Measurements from ENCODE around the gene STK32B. TPM values are rescaled to one million over a fixed set of nuclear protein-coding genes. Genes with fewer than 3 reads are reported as not detected.

STK32B gene
- total and polyA plus RNA-seq, 2 of the 8 experiments (the other 6 are each of a cell fraction or from before 2014, with no cell fraction given), result 2.3 to 2.5 TPM

DNA sequence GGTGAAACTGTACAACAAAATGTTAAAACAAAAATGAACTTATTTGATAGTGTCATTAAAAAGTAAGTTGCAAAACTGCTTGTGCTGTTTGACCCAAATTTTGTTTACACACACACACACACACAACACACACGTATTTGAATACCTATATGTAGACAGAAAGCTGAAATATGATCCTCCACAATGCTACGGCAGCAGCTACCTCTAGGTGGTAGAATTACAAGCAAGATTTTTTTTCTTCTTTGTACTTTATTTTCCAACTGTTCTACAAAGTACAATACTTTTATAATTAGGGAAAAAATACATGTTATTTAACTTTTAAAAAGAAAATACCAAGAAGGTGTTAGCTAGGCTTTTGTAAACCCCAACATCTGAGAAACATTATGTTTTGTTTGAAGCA lies 33.2 kb upstream of the STK32B start:
- Histone ChIP-seq H3K18ac (ENCODE audit: extremely low read depth, low read length) (no peak overlapping the region), H3K23ac (ENCODE audit: insufficient read length) (no peak overlapping the region), H2AK5ac (ENCODE audit: low read depth, low read length) (no peak overlapping the region), H3K4ac (replicated peaks; ENCODE audit: insufficient read length, low read depth, low read length) (no peak overlapping the region), H4K5ac (ENCODE audit: insufficient read length, low read depth, low read length) (no peak overlapping the region), H2BK5ac (ENCODE audit: low read depth, low read length) (no peak overlapping the region), H3K4me2 (ENCODE audit: insufficient read depth in 1 of 2, low read depth in 2 of 2, low read length in 2 of 2) (peak overlapping the region in 1 of 2 experiments; percentile 64; a peak in 1 of 4 replicates), H3K23me2 (ENCODE audit: low read depth, low read length) (no peaks in the 10 kb centered on the region; the same call in none of the 2 replicates), H2BK12ac (ENCODE audit: low read depth, low read length) (no peak overlapping the region), H3K27me3 (replicated peaks in 1 of 4; ENCODE audit: control insufficient read depth in 3 of 4, extremely low read depth in 1 of 4, insufficient read depth in 3 of 4, low read length in 3 of 4) (peaks cover 0 to 3% (median 0%) of the 10 kb centered on the region in 4 experiments; a peak in 1 of 7 replicates), H3K4me1 (replicated peaks in 1 of 4; ENCODE audit: control insufficient read depth in 3 of 4, insufficient read depth in 4 of 4, low read length in 3 of 4) (peaks cover 0 to 7% (median 2%) of the 10 kb centered on the region in 4 experiments; a peak in 3 of 7 replicates), H2BK20ac (ENCODE audit: low read length) (no peak overlapping the region), H2BK120ac (replicated peaks; ENCODE audit: low read depth, low read length) (no peak overlapping the region), H4K20me1 (replicated peaks in 1 of 2; ENCODE audit: control insufficient read depth in 1 of 2, insufficient read depth in 2 of 2, low read length in 2 of 2) (no peaks in the 10 kb centered on the region), H3K9me3 (ENCODE audit: insufficient read depth in 2 of 2, low read depth in 1 of 2, low read length in 1 of 2) (no peaks in the 10 kb centered on the region), H3K4me3 (ENCODE audit: extremely low read depth in 1 of 4, insufficient read depth in 2 of 4, low read depth in 3 of 4, low read length in 4 of 4) (peak overlapping the region in 1 of 4 experiments; percentile 60; a peak in 1 of 8 replicates), H4K91ac (replicated peaks; ENCODE audit: insufficient read length, low read length) (no peak overlapping the region), H3K27ac (ENCODE audit: low read depth, low read length) (no peak overlapping the region), H3K9ac (replicated peaks in 1 of 4; ENCODE audit: extremely low read depth in 1 of 4, low read depth in 3 of 4, low read length in 3 of 4) (no peak overlapping the region), H2AFZ (ENCODE audit: low read length) (no peak overlapping the region), H3K36me3 (ENCODE audit: control insufficient read depth in 2 of 4, insufficient read depth in 4 of 4, low read length in 3 of 4) (no peaks in the 10 kb centered on the region), H3K79me2 (ENCODE audit: control insufficient read depth in 1 of 2, insufficient read depth in 2 of 2, low read length in 2 of 2) (no peaks in the 10 kb centered on the region), H4K8ac (ENCODE audit: extremely low read depth, insufficient read depth, low read length) (no peak overlapping the region), H3K14ac (ENCODE audit: insufficient read length) (no peak overlapping the region), H2BK15ac (ENCODE audit: low read length) (no peak overlapping the region), H3K79me1 (ENCODE audit: low read depth, low read length) (no peaks in the 10 kb centered on the region), H3K56ac (replicated peaks; ENCODE audit: insufficient read length, low read depth, low read length) (no peak overlapping the region)
- CTCF ChIA-PET (ENCODE audit: partially characterized antibody), result interaction anchor here (0.6 to 1.9 kb wide), 5 partner anchors 9 to 147 kb away, joined by 3 to 9 read pairs (median 4); no protein-coding TSS in a partner anchor
- DNase-seq (ENCODE audit: low read depth in 1 of 2, low spot score in 2 of 2) (no peak), FAIRE-seq (no peak)
- POLR2A ChIA-PET (ENCODE audit: partially characterized antibody), result no interaction called here
- WGBS, 2 experiments (ENCODE audit: extremely low coverage in 1 of 2, insufficient coverage in 1 of 2, insufficient read length in 1 of 2, insufficient replicate concordance in 2 of 2, low coverage in 1 of 2, low lambda C conversion rate in 2 of 2, missing lambda C conversion rate in 1 of 2), result 47% methylated on average over 2 of the region's 2 CpGs; no CpG with 5 or more reads in 1 of the 2 experiments
- TF ChIP-seq, protein P1, sequence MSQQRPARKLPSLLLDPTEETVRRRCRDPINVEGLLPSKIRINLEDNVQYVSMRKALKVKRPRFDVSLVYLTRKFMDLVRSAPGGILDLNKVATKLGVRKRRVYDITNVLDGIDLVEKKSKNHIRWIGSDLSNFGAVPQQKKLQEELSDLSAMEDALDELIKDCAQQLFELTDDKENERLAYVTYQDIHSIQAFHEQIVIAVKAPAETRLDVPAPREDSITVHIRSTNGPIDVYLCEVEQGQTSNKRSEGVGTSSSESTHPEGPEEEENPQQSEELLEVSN (IDR thresholded peaks at IDR 0.05), result no peak
- TF ChIP-seq EZH2 (IDR thresholded peaks at IDR 0.05; ENCODE audit: low read depth, low read length, severe bottlenecking) (no peak), NANOG (IDR thresholded peaks at IDR 0.05; ENCODE audit: insufficient read depth, low read depth, low read length, poor library complexity, severe bottlenecking) (no peak), TEAD4 (IDR thresholded peaks at IDR 0.05; ENCODE audit: low read depth, low read length) (no peak), HDAC2 (IDR thresholded peaks at IDR 0.05; ENCODE audit: borderline replicate concordance in 1 of 2, low read depth in 2 of 2, low read length in 2 of 2) (no peak), ASH2L (IDR thresholded peaks at IDR 0.05; ENCODE audit: low read length) (no peak), SIX5 (IDR thresholded peaks at IDR 0.05; ENCODE audit: low read depth, low read length) (no peak), JUND (IDR thresholded peaks at IDR 0.05; ENCODE audit: low read length) (no peak), BCL11A (IDR thresholded peaks at IDR 0.05; ENCODE audit: low read depth in 2 of 2, low read length in 2 of 2) (no peak), TAF1 (IDR thresholded peaks at IDR 0.05; ENCODE audit: low read depth, low read length) (no peak)
- TF ChIP-seq, protein P2, sequence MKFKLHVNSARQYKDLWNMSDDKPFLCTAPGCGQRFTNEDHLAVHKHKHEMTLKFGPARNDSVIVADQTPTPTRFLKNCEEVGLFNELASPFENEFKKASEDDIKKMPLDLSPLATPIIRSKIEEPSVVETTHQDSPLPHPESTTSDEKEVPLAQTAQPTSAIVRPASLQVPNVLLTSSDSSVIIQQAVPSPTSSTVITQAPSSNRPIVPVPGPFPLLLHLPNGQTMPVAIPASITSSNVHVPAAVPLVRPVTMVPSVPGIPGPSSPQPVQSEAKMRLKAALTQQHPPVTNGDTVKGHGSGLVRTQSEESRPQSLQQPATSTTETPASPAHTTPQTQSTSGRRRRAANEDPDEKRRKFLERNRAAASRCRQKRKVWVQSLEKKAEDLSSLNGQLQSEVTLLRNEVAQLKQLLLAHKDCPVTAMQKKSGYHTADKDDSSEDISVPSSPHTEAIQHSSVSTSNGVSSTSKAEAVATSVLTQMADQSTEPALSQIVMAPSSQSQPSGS (IDR thresholded peaks at IDR 0.05; ENCODE audit: low read length), result no peak

All from H1 (cell line).